ENCODE data around the gene IQSEC1.

GRCh38 chr3:13007251-13007941, 65.8 kb downstream of the IQSEC1 start:
- TF ChIP-seq CTCF (IDR thresholded peaks at IDR 0.05): no peak
- no peak for TF ChIP-seq POLR2A (IDR thresholded peaks at IDR 0.05)

Data from Peyer's patch (tissue), 4 donors.